GM21825 (cell line): Measurements from ENCODE around the gene CALR.
"Not testable (repeated sequence)": the region's sequence is repeated elsewhere in the genome, so short reads cannot be mapped to it uniquely, and the experiment has no call there.

Experiments used
- ATAC-seq: cut with Tn5 transposase; IDR thresholded peaks from one replicate; pipeline ENCODE4 v1.9.1; 2021; ENCODE audit warnings: mild to moderate bottlenecking, moderate library complexity; ENCODE audit not compliant: unreplicated experiment

CALR gene

GRCh38 chr19:12937927-12938778, at the start of gene CALR:
TSS of gene CALR (plus strand) at chr19:12938609. CDS start at chr19:12938680, 71 bp downstream.
- peak; percentile 80 for ATAC-seq

- ATAC-seq, result not testable (repeated sequence)
These were observed 48.1 kb upstream of the CALR start for GRCh38 chr19:12890299-12890786.

- peak; percentile 79 for ATAC-seq
These were observed 47.4 kb upstream of the CALR start, which contains the start of gene GCDH for GRCh38 chr19:12890787-12891552. TSS of gene GCDH (plus strand) at chr19:12891160. CDS start at chr19:12891305, 145 bp downstream.

GRCh38 chr19:12891553-12892021, 46.8 kb upstream of the CALR start:
- no peak for ATAC-seq

GRCh38 chr19:12893582-12893981, 44.8 kb upstream of the CALR start:
- ATAC-seq, result no peak

- ATAC-seq, result no peak
These were observed 41.9 kb upstream of the CALR start for GRCh38 chr19:12896460-12896859.

GRCh38 chr19:12899891-12900518, 38.4 kb upstream of the CALR start:
- peak; percentile 61 for ATAC-seq

- ATAC-seq, result no peak
These were observed 31.2 kb upstream of the CALR start for GRCh38 chr19:12907166-12907565.

- ATAC-seq, result no peak
These were observed 25.8 kb upstream of the CALR start for GRCh38 chr19:12912571-12912970.

GRCh38 chr19:12913011-12913561, 25.3 kb upstream of the CALR start:
- ATAC-seq, result no peak

GRCh38 chr19:12913851-12914690, 24.3 kb upstream of the CALR start:
- ATAC-seq, result no peak

GRCh38 chr19:12915860-12916259, 22.5 kb upstream of the CALR start:
- not testable (repeated sequence) for ATAC-seq

GRCh38 chr19:12918253-12918652, 20.2 kb upstream of the CALR start:
- no peak for ATAC-seq

GRCh38 chr19:12921047-12921446, 17.4 kb upstream of the CALR start:
- ATAC-seq, result no peak

GRCh38 chr19:12922959-12923358, 15.4 kb upstream of the CALR start:
- ATAC-seq, result no peak

- no peak for ATAC-seq
These were observed 13.6 kb upstream of the CALR start for GRCh38 chr19:12924621-12925310.

GRCh38 chr19:12930002-12930645, 8.3 kb upstream of the CALR start:
- ATAC-seq, result no peak

GRCh38 chr19:12932392-12933286, 5.8 kb upstream of the CALR start:
- no peak for ATAC-seq
